HS-5 (cell line): ENCODE measurements around the gene PMPCA.

Experiments
- DNase-seq: peaks from one replicate; pipeline ENCODE4 v3.0.0-alpha.2; 2012; ENCODE audit warnings: low read depth

Gene PMPCA

DNA sequence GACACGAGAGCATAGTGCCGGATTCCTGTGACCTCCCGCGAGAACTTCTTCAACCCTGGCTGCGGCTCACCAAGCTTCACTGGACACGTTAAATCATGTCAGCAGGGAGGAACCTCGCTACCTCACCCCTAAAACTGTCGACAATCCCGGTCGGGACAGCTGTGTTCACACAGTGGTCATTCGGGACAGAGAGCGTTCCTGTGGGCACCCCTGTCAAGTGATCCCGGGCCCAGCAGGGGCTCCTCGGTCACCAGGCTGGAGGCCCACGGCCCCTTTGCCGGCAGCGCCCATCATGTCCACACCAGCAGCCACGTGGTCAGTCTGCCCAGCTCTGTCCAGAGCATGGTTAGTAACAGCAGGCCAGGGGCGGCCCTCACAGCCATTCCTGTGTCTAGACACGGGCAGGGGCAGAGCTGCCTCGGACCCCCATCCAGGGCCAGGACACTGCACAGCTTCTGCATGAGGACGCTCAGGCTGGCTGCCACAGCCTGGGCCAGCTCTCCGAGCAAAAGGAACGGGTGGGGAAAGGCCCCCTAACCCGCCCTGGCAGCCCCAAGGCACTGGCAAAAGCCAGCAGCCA is 25.7 kb downstream of the PMPCA start:
- DNase-seq, result no peak

DNA sequence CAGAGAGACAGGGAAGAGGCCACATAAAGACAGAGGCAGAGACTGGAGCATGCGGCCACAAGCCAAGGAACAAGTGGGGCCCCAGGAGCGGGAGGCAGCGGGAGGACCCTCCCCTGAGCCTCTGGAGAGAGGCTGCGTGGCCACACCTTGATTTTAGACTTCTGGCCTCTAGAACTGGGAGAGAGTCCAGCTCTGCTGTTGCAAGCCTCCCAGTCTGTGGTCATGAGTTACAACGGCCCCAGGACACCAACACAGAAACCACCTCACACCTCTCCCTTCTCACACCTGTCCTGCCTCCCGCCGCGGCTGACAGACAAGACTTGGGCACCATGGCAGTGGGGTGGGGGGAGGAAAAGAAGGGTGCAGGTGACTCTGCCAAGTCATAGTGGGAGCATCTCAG is 27.0 kb downstream of the PMPCA start:
- DNase-seq, result no peak

DNA sequence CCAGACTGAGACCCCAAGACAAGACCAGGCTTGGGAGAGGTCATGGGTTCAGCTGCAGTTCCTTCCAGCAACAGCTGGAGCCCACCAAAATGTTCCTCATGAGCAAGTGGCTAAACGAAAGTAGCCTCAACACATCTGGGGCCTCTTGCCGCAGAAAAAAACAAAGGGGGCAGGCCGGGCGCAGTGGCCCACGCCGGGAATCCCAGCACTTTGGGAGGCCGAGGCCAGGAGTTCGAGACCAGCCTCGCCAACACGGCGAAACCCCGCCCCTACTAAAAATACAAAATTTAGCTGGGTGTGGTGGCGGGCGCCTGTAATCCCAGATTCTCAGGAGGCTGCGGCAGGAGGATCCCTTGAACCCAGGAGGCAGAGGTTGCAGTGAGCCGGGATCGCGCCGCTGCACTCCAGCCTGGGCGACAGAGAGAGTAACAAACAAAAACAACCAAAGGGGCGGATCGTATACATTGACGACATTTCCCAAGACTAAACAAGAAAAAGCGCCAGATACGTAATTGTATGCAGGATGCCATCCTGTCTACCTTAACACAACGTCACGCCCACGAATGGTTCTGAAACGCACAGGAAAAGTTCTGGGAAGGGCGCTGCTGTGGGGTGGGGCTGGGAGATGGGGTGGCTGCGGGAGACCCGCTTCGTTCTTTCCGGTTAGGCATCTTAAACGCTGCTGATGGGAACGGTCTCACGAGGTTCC is 27.5 kb downstream of the PMPCA start:
- DNase-seq, result no peak

DNA sequence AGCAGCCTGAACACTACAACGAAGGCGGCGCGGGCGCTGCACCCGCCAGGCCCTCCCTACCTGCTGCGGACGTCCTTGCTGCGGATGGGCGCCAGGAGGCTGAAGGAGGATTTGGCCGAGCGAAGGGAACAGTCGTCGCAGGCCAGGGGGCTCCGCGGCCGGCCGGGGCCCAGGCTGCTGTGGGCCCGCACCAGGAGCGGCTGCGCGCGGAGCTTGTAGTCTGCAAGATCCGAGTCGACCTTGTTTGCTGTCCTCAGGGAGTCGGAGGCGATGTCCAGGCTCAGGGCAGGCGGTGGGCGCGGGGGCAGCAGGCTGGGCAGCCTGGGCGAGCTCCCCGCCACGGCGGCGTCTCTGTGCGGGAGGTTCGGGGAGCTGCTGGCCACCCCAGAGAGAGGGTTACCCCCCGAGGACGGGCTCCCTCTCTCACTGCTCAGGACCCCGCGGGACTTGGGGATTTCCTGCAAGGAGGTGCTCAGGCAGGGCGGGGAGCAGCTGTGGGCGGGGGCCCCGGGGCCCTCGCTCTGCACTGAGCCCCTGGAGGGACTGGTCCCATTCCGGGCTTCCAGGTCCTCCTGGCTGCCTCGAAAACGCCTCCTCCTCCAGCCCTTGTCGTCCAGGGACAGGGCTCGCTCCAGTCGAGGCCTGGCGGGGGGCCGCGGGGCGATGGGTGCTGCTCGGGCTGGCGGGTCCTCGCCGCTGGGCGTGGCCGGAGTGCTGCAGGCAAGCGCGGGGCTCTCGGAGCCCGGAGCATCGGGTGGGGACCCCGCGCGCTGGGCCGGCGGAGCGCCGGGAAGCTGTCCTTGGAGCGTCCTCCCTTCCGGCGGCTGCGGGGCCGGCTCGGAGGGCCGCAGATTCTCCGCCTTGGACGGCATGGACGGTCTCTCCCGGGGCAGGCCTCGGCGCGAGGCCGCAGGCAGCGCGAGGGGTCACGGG is 28.4 kb downstream of the PMPCA start:
- DNase-seq, result no peak

DNA sequence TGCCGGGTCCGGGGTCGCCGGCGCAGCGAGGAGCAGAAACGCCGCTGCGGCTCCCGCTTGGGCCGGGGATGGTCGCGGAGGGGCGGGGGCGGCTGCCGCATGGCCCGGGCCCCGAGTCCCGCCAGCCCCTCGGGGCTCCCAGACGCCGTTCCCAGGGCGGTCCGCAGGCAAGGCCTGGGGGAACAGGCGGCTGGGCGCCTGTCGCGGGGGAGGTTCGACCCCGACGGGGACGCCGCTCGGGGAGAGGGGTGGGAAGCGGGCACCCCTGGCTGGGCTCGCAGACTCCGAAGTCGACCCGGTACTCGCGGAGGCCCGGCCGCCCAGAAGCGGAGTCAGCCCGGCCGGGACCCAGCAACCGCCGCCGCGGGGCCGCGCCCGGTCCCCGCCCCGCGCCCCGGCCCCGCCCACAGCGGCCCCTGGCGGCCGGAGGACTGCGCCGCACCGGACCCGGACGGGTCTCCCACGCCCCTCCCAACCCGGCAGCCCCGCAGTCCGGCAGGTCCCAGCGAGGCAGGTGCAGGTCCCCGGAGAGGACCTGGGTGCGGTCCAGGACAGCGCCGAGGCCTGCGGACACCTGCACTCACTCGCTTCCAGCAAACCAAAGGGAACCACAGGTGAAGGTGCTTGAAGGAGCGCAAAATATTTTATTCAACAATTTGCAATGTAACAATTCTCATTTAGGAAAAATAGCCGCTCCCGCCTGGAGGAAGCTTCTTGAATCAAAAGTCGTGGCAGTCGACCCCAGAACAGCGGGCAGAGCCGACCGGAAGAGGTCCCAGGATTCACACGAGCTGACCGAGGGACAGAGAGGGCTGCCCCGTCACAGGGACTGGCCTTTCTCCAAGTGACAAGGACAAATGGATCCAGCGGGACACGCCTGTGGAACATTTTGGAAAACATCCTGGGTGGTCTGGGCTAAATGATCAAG is 29.3 kb downstream of the PMPCA start, which contains the start of gene INPP5E:
Gene INPP5E (minus strand): TSS at position 365 of the 928 bp plus-strand sequence. CDS start 426 bp downstream, outside the sequence.
- DNase-seq, result no peak

DNA sequence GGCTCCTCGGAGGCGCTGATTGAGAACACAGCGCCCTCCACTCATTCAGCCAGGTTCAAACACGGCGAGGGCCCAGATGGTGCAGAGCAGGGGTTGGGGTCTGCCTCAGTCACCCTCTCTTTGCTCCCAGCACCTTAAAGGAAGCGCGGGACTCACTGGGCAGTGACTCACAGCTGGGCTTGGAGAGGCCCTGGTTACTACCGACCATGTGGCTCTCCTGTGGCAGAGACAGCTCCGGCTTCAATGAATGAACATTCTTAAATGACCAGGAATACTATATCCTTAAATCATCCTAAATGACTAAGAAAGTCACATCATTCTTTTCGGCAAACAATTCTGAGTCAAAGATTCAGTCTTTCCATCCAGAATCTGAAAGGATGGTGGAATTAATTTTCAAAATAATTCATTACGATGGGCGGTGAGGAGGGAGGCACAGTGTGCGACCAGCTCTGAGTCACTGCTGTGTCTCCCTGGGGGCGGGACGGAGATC is 30.8 kb downstream of the PMPCA start:
- DNase-seq, result no peak

DNA sequence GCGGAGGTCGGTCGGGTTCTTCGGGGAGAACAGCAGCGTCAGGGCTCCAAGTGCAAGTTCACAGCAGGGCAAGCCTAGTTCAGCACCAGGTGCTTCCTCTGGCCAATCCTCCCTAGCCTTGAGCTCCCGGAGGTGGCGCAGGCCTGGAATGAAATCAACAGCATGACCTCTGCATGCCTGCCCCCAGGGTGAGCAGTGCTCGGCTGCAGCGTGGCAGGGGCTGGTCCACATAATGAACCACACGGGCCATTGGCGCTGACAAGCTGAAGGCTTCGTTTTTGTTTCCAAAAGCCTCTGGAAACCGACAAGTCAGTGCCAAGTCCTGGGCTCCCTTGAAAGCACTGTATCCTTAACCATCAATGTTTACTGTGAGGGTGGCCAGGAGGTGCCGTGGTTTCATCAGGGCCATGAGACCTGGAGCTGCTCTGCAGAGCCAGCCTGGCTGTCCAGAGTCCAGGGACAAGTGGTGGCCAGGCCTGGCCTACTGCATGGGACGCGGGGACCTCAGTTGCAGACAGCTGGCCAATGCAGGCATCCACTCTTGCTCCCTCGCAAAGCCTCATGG is 31.3 kb downstream of the PMPCA start:
- DNase-seq, result no peak

DNA sequence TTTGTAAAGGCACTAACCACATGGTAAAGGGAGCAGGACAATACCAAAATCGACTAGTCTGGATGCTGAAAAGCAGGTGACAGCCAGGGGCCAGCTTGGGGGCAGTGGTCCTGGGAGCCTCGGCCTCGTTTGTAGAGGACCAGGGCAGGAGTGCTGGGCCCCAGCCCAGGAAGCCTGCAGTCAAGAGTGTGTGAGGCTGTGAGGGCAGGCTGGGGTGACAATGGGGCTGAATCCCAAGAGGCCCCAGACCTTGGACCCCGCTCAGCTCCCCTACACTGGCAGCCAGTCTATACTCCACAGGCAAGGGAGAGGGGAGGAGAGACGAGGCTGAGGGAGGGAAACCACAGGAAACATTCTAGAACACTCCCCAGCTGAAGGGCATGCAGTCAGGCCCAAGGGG is 31.8 kb downstream of the PMPCA start:
- DNase-seq, result no peak

DNA sequence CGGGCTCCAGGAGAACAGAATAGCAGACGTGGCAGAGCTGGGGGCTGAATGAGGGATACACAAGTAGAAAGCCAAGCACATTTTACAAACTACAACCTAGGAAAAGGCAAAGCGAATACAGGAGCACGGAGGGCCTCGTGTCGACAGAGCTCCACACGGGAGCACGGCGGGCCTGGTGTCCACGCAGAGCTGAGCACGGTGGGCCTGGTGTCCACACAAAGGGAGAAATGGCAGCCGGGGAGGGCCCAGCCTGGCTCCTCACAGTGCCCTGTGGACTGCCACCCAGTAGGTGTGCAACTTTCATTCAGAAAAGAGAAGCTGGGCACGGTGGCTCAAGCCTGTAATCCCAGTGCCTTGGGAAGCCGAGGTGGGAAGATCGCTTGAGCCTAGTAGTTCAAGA is 32.6 kb downstream of the PMPCA start:
- no peak for DNase-seq

DNA sequence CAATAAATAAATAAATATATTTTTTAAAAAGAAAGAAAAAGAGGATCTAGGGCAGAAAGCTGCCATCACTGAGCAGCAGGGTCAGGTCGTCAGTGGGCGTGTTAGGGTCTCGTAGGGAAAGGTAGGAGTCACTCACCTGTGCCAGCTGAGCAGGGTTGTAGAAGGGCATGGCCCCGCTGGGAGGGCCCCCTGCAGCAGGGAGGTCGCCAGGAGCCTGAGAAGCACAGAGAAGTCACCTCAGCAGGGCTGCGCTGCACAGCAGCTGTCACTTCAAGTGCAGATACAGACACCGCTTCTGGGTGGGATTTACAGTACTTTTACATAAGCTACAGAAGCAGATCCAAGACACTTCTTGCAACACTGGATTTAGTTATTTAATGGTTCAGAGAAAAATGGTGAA is 33.2 kb downstream of the PMPCA start:
- no peak for DNase-seq

DNA sequence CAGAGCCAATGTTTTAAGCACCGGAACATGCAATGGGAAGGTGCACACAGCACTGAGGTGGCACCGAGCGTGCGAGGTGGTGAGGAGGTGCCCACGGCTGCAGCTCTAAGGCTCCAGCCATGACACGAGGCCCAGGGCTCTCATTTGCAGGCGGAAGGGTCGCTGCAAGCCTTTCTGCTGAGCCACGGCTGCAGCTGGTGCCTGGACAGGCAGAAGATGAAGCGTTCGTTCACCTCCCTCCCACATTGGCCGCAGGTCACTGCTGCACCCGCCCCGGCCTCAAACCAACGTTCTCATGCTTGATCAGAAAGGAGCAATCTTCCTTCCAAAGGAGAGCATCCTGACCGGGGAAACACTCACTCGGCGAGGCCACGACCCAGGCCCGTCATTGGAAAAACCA is 33.6 kb downstream of the PMPCA start:
- no peak for DNase-seq

DNA sequence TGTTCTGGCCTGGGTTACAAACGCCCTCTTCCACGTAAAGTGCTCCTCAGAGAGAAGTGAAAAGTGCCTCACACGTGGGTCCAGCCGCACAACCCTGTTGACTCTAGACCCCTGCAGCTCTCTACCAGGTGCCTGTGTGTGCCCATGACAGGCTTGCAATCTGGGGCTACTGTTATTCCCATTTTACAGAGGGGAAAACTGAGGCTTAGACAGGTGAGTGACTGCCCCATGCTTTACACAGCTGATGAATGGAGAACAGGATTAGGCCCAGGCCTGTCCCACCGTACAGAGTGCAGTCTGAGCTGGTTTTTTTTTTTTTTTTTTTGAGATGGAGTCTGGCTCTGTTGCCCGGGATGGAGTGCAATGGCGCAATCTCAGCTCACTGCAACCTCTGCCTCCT is 35.3 kb downstream of the PMPCA start:
- DNase-seq, result no peak

DNA sequence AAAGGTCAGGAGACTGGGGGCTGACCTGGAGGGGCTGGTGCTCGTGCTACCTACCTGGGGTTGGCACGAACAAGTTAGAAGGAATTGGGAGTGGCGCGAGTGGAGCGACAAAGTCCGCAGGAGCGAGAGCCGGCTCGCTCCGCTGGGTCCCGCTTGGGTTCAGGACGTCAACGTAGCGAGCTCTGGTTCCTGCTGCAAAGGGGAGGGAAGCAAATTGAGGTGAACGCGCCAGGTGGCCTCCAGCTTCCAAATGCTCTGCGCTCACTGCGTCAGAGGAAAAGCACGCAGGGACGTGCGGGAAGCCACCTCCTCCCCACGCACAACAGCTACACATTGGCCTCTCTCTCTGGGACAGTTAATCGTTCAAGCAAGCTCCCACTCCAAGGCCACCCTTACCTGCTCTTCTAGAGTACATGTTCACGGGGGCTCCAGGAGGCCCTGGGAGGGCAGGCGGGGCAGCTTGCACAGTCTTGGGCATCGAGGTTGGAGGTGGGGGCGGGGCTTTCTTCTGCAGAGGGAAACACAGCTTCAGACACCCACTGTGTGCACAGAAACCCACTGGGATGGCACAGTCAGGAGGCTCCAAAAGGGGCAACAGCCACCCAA is 36.8 kb downstream of the PMPCA start:
- no peak for DNase-seq

DNA sequence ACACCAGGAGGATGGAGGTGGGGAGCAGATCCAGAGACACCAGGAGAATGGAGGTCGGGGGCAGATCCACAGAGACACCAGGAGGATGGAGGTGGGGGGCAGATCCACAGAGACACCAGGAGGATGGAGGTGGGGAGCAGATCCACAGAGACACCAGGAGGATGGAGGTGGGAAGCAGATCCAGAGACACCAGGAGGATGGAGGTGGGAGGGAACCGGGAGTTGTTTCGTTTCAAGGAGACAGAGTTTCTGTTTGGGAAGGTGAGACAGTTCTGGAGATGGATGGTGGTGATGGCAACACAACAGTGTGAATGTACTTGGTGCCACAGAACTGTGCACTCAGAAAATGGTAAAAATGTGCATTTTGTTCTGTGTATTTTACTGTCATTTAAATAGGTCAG is 38.2 kb downstream of the PMPCA start:
- DNase-seq, result no peak

DNA sequence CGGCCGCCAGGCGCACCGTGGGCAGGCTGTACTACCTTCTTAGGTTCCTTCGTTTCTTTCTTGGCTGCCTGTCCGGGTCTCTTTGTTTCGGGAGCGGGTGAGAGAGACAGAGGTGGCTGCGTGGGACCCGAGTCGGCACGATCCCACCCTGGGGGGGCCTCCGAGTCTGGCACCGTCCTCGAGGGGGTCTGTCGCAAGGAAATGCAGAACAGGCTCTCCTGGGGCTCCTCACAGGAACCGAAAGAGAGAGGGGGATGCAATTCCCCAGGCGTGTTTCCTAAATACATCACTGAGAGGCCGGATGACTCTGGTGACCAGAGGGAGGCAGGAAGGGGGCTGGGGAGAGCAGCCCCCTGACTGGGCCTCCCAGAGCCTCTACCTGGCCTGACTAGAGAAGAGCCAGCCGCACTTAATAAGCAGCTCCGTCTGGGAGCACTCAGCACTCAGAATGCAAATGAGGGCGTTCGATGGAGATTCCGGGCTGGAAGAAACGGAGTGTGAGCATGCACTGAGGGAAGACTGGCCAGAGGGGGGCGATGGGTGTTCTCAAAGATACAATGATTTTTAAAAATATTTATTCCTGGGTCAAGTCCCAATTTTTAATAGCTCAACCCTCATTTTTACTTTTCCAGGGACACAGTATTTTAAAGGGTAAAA is 40.9 kb downstream of the PMPCA start:
- DNase-seq, result no peak

DNA sequence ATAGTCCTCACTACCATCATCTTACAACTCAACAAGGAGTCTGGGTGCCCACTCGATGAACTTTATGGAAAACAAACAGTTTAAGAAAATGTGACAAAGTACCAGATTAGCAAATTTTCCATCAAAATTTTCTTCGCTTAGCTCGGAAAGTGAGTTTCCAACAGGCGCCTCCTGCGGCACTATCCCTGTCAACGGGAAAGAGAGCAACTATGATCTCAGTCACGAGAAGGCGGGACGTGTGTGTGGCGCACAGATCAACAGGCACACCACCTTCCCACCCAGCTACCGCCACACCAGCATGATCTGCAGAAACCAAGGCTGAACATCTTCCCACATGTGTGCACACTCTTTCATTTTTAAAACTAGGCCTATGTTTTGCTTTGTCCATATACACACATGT is 42.9 kb downstream of the PMPCA start:
- no peak for DNase-seq

DNA sequence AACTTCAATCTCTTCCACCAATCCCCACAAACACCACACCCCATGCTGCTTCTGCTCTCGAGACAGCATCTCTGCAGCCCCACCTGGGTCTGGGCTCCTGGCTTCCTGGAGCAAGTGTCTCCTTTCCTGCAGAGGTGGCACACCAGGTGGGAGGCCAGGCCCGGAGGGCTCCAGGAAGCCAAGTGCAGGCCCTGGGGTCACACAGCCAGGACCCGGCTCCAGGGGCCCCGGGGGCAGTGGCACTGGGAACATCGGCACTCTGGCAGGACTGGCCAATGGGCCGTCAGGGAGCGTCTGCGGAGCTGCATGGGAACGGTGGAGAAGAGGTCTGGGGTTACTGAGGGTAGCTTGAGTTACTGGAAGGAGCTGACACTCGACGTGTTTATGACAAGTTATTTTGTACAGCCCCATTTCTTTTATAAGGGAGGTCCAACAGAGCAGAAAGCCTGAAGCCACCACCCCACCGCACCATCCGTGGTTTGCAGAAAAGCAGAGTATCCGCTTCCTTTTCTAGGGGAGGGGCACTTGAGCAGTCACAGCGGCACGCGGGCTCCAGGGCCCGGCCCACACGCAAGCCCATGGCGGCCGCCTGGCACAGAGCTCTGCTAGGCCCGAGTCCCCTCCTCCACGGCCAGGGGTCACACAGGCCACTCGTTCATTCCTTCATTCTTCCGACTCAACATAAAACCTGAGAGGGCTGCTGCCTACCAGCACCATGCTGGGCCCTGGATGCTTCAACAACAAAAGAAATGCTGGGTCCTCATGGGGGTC is 43.8 kb downstream of the PMPCA start:
- no peak for DNase-seq

DNA sequence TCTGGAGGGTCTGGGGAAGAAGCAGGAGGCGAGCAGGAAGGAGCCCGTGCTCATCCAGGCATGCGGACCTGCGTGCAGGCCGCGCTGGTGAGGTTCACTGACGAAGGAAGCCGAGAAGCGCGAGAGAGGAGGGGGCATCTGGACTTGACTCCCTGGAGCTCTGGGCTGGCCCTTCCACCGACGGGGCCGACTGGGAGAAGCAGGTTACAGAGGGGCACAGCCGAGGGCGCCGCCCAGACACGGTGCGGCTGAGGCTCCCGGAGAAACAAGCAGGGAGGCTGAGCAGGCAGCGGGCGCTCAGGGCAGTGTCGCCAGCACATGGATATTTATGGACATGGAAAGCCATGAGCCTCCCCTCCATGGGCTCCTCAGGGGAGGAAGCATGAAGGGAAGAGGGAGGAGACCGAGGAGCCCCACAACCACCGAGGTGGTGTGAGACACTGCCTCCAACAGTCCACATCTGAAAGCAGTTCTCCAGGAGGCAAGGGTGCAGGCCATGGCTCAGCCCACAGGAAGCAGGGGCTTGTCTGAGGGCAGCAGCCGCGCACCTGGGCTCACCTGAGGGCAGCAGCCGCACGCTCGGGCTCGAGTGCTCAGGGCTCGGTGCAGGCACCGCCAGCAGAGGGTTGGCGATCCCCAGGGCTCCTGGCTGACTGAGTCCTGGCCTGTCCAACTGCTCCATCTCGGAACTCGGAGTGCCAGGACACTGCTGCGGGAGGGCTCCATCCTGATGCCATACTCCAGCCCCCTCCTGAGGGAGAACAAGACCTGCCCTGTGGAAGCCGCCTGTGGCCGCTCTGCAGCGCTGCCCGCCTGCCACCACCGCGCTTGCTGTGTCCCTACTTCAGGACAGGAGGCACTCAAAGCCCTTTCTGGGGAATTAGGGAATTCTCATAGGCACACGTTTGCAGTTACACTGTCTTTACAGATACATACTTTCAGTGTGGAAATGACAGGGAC is 44.9 kb downstream of the PMPCA start:
- no peak for DNase-seq
